H9 (cell line): ENCODE data around the gene RGL2. TPM values are rescaled to one million over a fixed set of nuclear protein-coding genes. Genes with fewer than 3 reads are reported as not detected.

Source experiments
- DNase-seq: peaks from one replicate; pipeline ENCODE4 v3.0.0-alpha.2; 2017
- H2AFZ ChIP-seq: one replicate; pipeline ENCODE4 v1.6.1; 2013; ENCODE audit warnings: mild to moderate bottlenecking, low read length, control low read depth, moderate library complexity
- H2AK5ac ChIP-seq: 2 replicates; pipeline ENCODE4 v1.6.1; 2013; ENCODE audit warnings: low read length, control low read depth, mixed read lengths; ENCODE audit not compliant: insufficient read length
- H2BK120ac ChIP-seq: one replicate; pipeline ENCODE4 v1.6.1; 2013; ENCODE audit warnings: low read depth, mild to moderate bottlenecking, low read length, control low read depth, inconsistent platforms; ENCODE audit not compliant: poor library complexity, severe bottlenecking
- H2BK12ac ChIP-seq: 2 replicates; pipeline ENCODE4 v1.6.1; 2013; ENCODE audit warnings: low read length, control low read depth, mixed read lengths, low read depth; ENCODE audit not compliant: insufficient read length
- H2BK15ac ChIP-seq: 2 replicates; pipeline ENCODE4 v1.6.1; 2013; ENCODE audit warnings: low read depth, low read length, control low read depth
- H2BK20ac ChIP-seq: one replicate; pipeline ENCODE4 v1.6.1; 2013; ENCODE audit warnings: low read depth, mild to moderate bottlenecking, low read length, control low read depth, inconsistent platforms; ENCODE audit not compliant: poor library complexity, severe bottlenecking
- H2BK5ac ChIP-seq: 2 replicates; pipeline ENCODE4 v1.6.1; 2013; ENCODE audit warnings: low read length, control low read depth, mixed read lengths; ENCODE audit not compliant: insufficient read length
- H3K14ac ChIP-seq: 2 replicates; pipeline ENCODE4 v1.6.1; 2013; ENCODE audit warnings: low read length, control low read depth; ENCODE audit not compliant: insufficient read depth
- H3K18ac ChIP-seq: 2 replicates; pipeline ENCODE4 v1.6.1; 2013; ENCODE audit warnings: low read depth, mild to moderate bottlenecking, mixed read lengths, low read length, control low read depth; ENCODE audit not compliant: insufficient read length
- H3K23ac ChIP-seq: 2 replicates; pipeline ENCODE4 v1.6.1; 2013; ENCODE audit warnings: low read length, control low read depth, mixed read lengths, low read depth; ENCODE audit not compliant: insufficient read length
- H3K23me2 ChIP-seq: 2 replicates; pipeline ENCODE4 v1.6.1; 2013; ENCODE audit warnings: low read depth, mild to moderate bottlenecking, mixed read lengths, low read length, control low read depth; ENCODE audit not compliant: insufficient read length, poor library complexity, severe bottlenecking
- H3K27ac ChIP-seq: 2 replicates; pipeline ENCODE4 v1.5.1; 2013; ENCODE audit warnings: low read length, control low read depth, mixed read lengths, low read depth; ENCODE audit not compliant: insufficient read length
- H3K27me3 ChIP-seq: 2 replicates; pipeline ENCODE4 v1.6.1; 2013; ENCODE audit warnings: low read length, control low read depth, inconsistent platforms; ENCODE audit not compliant: insufficient read depth
- H3K4ac ChIP-seq: 2 replicates; pipeline ENCODE4 v1.6.1; 2013; ENCODE audit warnings: low read depth, mild to moderate bottlenecking, control low read depth, inconsistent platforms, low read length, moderate library complexity
- H3K4me1 ChIP-seq: 2 replicates; pipeline ENCODE4 v1.6.1; 2013; ENCODE audit warnings: low read length, control low read depth, inconsistent platforms; ENCODE audit not compliant: insufficient read depth
- H3K4me2 ChIP-seq: 2 replicates; pipeline ENCODE4 v1.6.1; 2013; ENCODE audit warnings: low read length, control low read depth, mixed read lengths; ENCODE audit not compliant: insufficient read length, insufficient read depth
- H3K56ac ChIP-seq: 2 replicates; pipeline ENCODE4 v1.6.1; 2013; ENCODE audit warnings: low read depth, mild to moderate bottlenecking, mixed read lengths, low read length, control low read depth; ENCODE audit not compliant: insufficient read length
- H3K79me1 ChIP-seq: 2 replicates; pipeline ENCODE4 v1.6.1; 2013; ENCODE audit warnings: low read depth, mild to moderate bottlenecking, moderate library complexity, low read length, control low read depth, inconsistent platforms; ENCODE audit not compliant: insufficient read depth, poor library complexity, severe bottlenecking
- H3K79me2 ChIP-seq: 2 replicates; pipeline ENCODE4 v1.6.1; 2013; ENCODE audit warnings: low read length, control low read depth, inconsistent platforms; ENCODE audit not compliant: insufficient read depth
- H3K9ac ChIP-seq: 2 replicates; pipeline ENCODE4 v1.6.1; 2013; ENCODE audit warnings: low read length, control low read depth, mixed read lengths; ENCODE audit not compliant: insufficient read length; ENCODE audit errors: extremely low read depth
- H3K9me3 ChIP-seq: one replicate; pipeline ENCODE4 v1.6.1; 2013; ENCODE audit warnings: low read depth, low read length, inconsistent platforms; ENCODE audit not compliant: control insufficient read depth
- H3T11ph ChIP-seq: one replicate; pipeline ENCODE4 v1.6.1; 2013; ENCODE audit warnings: mild to moderate bottlenecking, low read length, control low read depth, inconsistent platforms
- H4K20me1 ChIP-seq: one replicate; pipeline ENCODE4 v1.6.1; 2013; ENCODE audit not compliant: control insufficient read depth, insufficient read length, insufficient read depth
- H4K5ac ChIP-seq: 2 replicates; pipeline ENCODE4 v1.6.1; 2013; ENCODE audit warnings: low read depth, mild to moderate bottlenecking, mixed read lengths, low read length, control low read depth; ENCODE audit not compliant: insufficient read length
- H4K8ac ChIP-seq: replicated peaks from 2 replicates; pipeline ENCODE4 v1.6.1; 2013; ENCODE audit warnings: low read length, control low read depth, mixed read lengths, low read depth; ENCODE audit not compliant: insufficient read length
- H4K91ac ChIP-seq: 2 replicates; pipeline ENCODE4 v1.6.1; 2013; ENCODE audit warnings: low read depth, mild to moderate bottlenecking, moderate library complexity, mixed read lengths, low read length, control low read depth; ENCODE audit not compliant: insufficient read length
- H3K27ac Mint-ChIP-seq, 3 experiments: 2 replicates in 2 of 3; 3 replicates in 1 of 3; pipeline ENCODE4 v1.8.0; 2020 to 2021; ENCODE audit warnings: mixed read lengths in 3 of 3, mild to moderate bottlenecking in 1 of 3, moderate library complexity in 1 of 3
- H3K27me3 Mint-ChIP-seq: 2 replicates; pipeline ENCODE4 v1.8.0; 2021; ENCODE audit warnings: low read depth, mild to moderate bottlenecking, moderate library complexity, mixed read lengths
- H3K36me3 Mint-ChIP-seq, 3 experiments: 2 replicates in 2 of 3; 3 replicates in 1 of 3; pipeline ENCODE4 v1.8.0; 2020 to 2021; ENCODE audit warnings: low read depth in 3 of 3, mixed read lengths in 3 of 3; ENCODE audit not compliant: insufficient read depth in 1 of 3
- H3K4me1 Mint-ChIP-seq, 2 experiments: 2 replicates each; pipeline ENCODE4 v1.8.0; 2020; ENCODE audit warnings: mixed read lengths in 2 of 2
- H3K4me3 Mint-ChIP-seq, 2 experiments: 2 replicates in 1 of 2; 3 replicates in 1 of 2; pipeline ENCODE4 v1.8.0; 2020 to 2021; ENCODE audit warnings: mild to moderate bottlenecking in 2 of 2, mixed read lengths in 2 of 2, moderate library complexity in 1 of 2
- H3K9me3 Mint-ChIP-seq, 2 experiments: 2 replicates in 1 of 2; 3 replicates in 1 of 2; pipeline ENCODE4 v1.8.0; 2020; ENCODE audit warnings: mild to moderate bottlenecking in 2 of 2, mixed read lengths in 2 of 2, moderate library complexity in 1 of 2
- WGBS: extraction: QIAGEN DNeasy Blood & Tissue Kit; methylation state at CpG from one replicate; pipeline ENCODE4 v1.1.7; 2013; ENCODE audit warnings: missing lambda C conversion rate, low lambda C conversion rate, mixed read lengths; ENCODE audit not compliant: insufficient read length; ENCODE audit errors: extremely low coverage; 5-methylcytosine and 5-hydroxymethylcytosine counted together
- total RNA-seq: library from RNA; stranded (reverse); gene quantifications from 2 replicates; pipeline ENCODE4 v1.2.1, GENCODE V29; 2021
- TF ChIP-seq, protein P1 (sequence below): fragments of 200-600 bp; sonication (generic); conservative IDR thresholded peaks from 3 replicates; pipeline ENCODE4 v1.8.0; 2021; ENCODE audit warnings: antibody characterized with exemption, mild to moderate bottlenecking

Gene RGL2
- total RNA-seq, 1 experiment from 2014 or later: 74.3 TPM

DNA sequence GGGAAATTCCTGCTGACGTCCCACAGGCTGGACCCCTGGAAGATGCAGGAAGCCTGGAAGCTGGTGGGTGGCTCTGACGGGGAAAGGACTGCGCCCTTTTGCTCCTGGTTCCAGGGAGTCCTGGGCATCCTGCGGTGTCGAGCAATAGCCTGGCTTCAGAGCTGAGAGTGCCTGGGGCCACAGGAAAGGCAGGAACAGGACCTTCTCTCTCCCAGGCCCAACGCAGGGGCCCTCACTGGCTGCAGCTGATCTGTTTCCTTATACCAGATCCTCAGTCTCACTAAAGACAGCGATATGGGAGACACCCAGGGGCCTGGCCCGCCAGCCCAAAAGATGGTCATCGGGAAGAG lies 20.4 kb downstream of the RGL2 start:
- Mint-ChIP-seq H3K36me3 (peaks cover 30 to 79% (median 56%) of the 10 kb centered on the region in 3 experiments), H3K9me3 (no peaks in the 10 kb centered on the region), H3K4me1 (peaks cover 37 to 42% of the 10 kb centered on the region in 2 experiments), H3K4me3 (peak overlapping the region in 1 of 2 experiments; percentile 92; a peak in 3 of 5 replicates), H3K27ac (peak overlapping the region in 2 of 3 experiments; percentile 24 to 74; a peak in 1 of 7 replicates), H3K27me3 (no peaks in the 10 kb centered on the region)
- Histone ChIP-seq H2BK15ac (no peak overlapping the region), H4K91ac (no peak overlapping the region), H3K56ac (no peak overlapping the region), H3K23ac (no peak overlapping the region), H3K18ac (no peak overlapping the region), H4K5ac (no peak overlapping the region), H3T11ph (no peak overlapping the region), H3K27me3 (no peaks in the 10 kb centered on the region), H3K4me2 (peak overlapping the region; percentile 85), H2BK20ac (no peak overlapping the region), H2BK12ac (no peak overlapping the region), H2BK5ac (no peak overlapping the region), H4K20me1 (no peaks in the 10 kb centered on the region), H2AK5ac (no peak overlapping the region), H3K27ac (no peak overlapping the region), H2BK120ac (no peak overlapping the region), H2AFZ (no peak overlapping the region), H3K4me1 (no peaks in the 10 kb centered on the region; the same call in 1 of the 2 replicates), H3K9me3 (no peaks in the 10 kb centered on the region), H3K23me2 (peaks cover 9% of the 10 kb centered on the region), H3K14ac (no peak overlapping the region), H3K4ac (no peak overlapping the region), H4K8ac (no peak overlapping the region), H3K79me2 (peaks cover 9% of the 10 kb centered on the region; the same call in 1 of the 2 replicates), H3K79me1 (no peaks in the 10 kb centered on the region), H3K9ac (no peak overlapping the region)
- DNase-seq: no peak
- TF ChIP-seq, protein P1, sequence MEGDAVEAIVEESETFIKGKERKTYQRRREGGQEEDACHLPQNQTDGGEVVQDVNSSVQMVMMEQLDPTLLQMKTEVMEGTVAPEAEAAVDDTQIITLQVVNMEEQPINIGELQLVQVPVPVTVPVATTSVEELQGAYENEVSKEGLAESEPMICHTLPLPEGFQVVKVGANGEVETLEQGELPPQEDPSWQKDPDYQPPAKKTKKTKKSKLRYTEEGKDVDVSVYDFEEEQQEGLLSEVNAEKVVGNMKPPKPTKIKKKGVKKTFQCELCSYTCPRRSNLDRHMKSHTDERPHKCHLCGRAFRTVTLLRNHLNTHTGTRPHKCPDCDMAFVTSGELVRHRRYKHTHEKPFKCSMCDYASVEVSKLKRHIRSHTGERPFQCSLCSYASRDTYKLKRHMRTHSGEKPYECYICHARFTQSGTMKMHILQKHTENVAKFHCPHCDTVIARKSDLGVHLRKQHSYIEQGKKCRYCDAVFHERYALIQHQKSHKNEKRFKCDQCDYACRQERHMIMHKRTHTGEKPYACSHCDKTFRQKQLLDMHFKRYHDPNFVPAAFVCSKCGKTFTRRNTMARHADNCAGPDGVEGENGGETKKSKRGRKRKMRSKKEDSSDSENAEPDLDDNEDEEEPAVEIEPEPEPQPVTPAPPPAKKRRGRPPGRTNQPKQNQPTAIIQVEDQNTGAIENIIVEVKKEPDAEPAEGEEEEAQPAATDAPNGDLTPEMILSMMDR: no peak
- no CpG with 5 or more reads among the region's 9 CpGs for WGBS
